ENCODE data around the gene SUV39H2.
"Not testable (repeated sequence)": the region's sequence is repeated elsewhere in the genome, so short reads cannot be mapped to it uniquely, and the experiment has no call there.

SUV39H2 gene

GRCh38 chr10:14876764-14877163 lies 1.9 kb upstream of the SUV39H2 start:
- DNase-seq = no peak

GRCh38 chr10:14879124-14879927 lies 660 bp downstream of the SUV39H2 start:
- no peak for DNase-seq

- no peak for DNase-seq
These were observed 1.2 kb downstream of the SUV39H2 start for GRCh38 chr10:14879928-14880193.

- no peak for DNase-seq
These were observed 1.6 kb downstream of the SUV39H2 start for GRCh38 chr10:14880229-14880628.

GRCh38 chr10:14884082-14884481 lies 5.4 kb downstream of the SUV39H2 start:
- DNase-seq = no peak

GRCh38 chr10:14889318-14889717 lies 10.7 kb downstream of the SUV39H2 start:
- DNase-seq = no peak

GRCh38 chr10:14891151-14891550 lies 12.5 kb downstream of the SUV39H2 start:
- DNase-seq = no peak

- no peak for DNase-seq
These were observed 25.7 kb downstream of the SUV39H2 start for GRCh38 chr10:14904316-14904732.

- DNase-seq = no peak
These were observed 26.2 kb downstream of the SUV39H2 start for GRCh38 chr10:14904864-14905263.

GRCh38 chr10:14905890-14906289 lies 27.2 kb downstream of the SUV39H2 start:
- no peak for DNase-seq

GRCh38 chr10:14906765-14907164 lies 28.1 kb downstream of the SUV39H2 start:
- no peak for DNase-seq

GRCh38 chr10:14907591-14907990 lies 28.9 kb downstream of the SUV39H2 start:
- not testable (repeated sequence) for DNase-seq

- DNase-seq = no peak
These were observed 30.4 kb downstream of the SUV39H2 start for GRCh38 chr10:14909101-14909500.

GRCh38 chr10:14910953-14911352 lies 32.3 kb downstream of the SUV39H2 start:
- DNase-seq = no peak

GRCh38 chr10:14911801-14912200 lies 33.1 kb downstream of the SUV39H2 start:
- no peak for DNase-seq

- DNase-seq = no peak
These were observed 37.9 kb downstream of the SUV39H2 start for GRCh38 chr10:14916600-14916999.

- no peak for DNase-seq
These were observed 39.2 kb downstream of the SUV39H2 start for GRCh38 chr10:14917827-14918226.

- no peak for DNase-seq
These were observed 40.3 kb downstream of the SUV39H2 start for GRCh38 chr10:14918964-14919363.

- DNase-seq = no peak
These were observed 45.3 kb downstream of the SUV39H2 start for GRCh38 chr10:14924013-14924412.

- no peak for DNase-seq
These were observed 46.6 kb downstream of the SUV39H2 start for GRCh38 chr10:14925268-14925667.

- DNase-seq = no peak
These were observed 47.4 kb downstream of the SUV39H2 start for GRCh38 chr10:14926061-14926470.

GRCh38 chr10:14926722-14927416 lies 48.2 kb downstream of the SUV39H2 start:
- DNase-seq = no peak

- no peak for DNase-seq
These were observed 51.9 kb downstream of the SUV39H2 start for GRCh38 chr10:14930610-14931009.

- no peak for DNase-seq
These were observed 57.9 kb downstream of the SUV39H2 start for GRCh38 chr10:14936584-14936983.

GRCh38 chr10:14938971-14939370 lies 60.3 kb downstream of the SUV39H2 start:
- DNase-seq = not testable (repeated sequence)

Measured in NCI-H1417 treated with DMSO at 0.1 percent for 48 hours (cell line).